SH-SY5Y (cell line): ENCODE data around the gene UBE2E1.

Experiments used
- GATA2 ChIP-seq: IDR thresholded peaks from 2 replicates; pipeline ENCODE4 v1.6.1; 2011; ENCODE audit warnings: mild to moderate bottlenecking, low read depth, low read length
- GATA3 ChIP-seq: IDR thresholded peaks from 2 replicates; pipeline ENCODE4 v1.6.1; 2011; ENCODE audit warnings: low read depth, mild to moderate bottlenecking, low read length, moderate library complexity

DNA sequence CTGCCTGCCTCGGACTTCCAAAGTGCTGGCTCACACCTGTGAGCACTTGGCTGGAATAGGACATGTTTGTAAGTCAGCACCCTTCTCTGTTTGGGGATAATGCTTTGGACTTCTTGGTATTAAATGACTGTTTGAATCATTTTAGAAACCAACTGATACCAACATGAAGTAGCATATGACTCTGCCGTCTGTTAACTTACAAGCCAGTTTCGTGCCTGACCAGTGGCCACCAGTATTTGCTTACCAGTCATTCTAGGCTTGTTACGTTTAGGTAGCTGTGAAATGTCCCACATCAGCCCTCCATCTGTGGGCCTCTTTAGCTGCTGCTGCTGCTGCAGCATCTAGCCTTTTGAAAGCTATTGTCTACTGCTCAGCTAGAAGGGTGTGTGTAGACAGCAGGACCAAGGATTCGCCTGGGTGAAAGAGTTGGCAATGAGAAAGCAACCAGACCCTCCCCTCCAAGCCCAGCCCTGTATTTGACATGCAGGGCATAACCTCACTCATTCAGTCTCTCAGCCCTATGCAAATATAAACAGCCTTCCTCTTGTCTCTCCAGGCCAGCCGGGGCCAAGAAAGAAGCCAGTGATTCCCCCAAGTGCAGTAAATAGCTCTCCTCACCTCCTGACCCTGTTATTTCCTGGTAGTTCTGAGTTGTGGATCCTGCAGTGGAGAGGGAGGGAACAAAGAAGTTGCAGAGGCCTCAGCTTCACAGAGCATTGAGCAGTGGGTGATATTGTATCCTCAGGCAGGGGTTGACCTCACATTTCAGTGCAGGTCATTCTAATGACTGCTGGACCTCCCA, 60.0 kb downstream of the UBE2E1 start:
- TF ChIP-seq GATA2, result no peak
- TF ChIP-seq GATA3, result no peak
